OCI-LY3 (cell line): ENCODE data around the gene SPDEF.

Source experiments
- EZH2phosphoT487 ChIP-seq: fragments of 200-600 bp; shearing (Covaris generic); IDR thresholded peaks from 2 replicates; pipeline ENCODE4 v1.6.1; 2018; ENCODE audit warnings: antibody characterized with exemption, mixed run types, low read depth
- TF ChIP-seq, protein P1 (sequence below): fragments of 200-600, 300-600 bp; sonication (generic); IDR thresholded peaks from 2 replicates; pipeline ENCODE4 v1.5.1; 2014; ENCODE audit warnings: antibody characterized with exemption, low read length, low read depth

DNA sequence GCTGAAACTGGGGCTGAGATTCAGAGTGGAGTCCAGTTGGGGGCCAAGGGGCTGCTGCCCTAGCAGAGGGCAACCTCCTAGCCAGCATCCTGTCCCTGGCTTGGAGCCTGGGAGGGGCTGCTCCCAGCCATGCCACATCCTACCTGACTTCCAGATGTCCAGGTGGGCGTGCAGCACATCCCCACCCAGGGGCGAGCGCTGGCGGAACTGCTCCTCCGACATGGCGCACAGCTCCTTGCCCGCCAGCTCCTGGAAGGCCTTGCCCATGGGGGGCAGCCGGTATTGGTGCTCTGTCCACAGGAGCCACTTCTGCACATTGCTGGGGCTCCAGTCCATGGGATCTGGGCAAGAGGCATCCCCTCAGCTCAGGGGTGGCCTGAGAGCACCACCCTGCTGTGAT, 15.3 kb downstream of the SPDEF start:
- TF ChIP-seq, protein P1, sequence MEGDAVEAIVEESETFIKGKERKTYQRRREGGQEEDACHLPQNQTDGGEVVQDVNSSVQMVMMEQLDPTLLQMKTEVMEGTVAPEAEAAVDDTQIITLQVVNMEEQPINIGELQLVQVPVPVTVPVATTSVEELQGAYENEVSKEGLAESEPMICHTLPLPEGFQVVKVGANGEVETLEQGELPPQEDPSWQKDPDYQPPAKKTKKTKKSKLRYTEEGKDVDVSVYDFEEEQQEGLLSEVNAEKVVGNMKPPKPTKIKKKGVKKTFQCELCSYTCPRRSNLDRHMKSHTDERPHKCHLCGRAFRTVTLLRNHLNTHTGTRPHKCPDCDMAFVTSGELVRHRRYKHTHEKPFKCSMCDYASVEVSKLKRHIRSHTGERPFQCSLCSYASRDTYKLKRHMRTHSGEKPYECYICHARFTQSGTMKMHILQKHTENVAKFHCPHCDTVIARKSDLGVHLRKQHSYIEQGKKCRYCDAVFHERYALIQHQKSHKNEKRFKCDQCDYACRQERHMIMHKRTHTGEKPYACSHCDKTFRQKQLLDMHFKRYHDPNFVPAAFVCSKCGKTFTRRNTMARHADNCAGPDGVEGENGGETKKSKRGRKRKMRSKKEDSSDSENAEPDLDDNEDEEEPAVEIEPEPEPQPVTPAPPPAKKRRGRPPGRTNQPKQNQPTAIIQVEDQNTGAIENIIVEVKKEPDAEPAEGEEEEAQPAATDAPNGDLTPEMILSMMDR: no peak
- TF ChIP-seq EZH2phosphoT487: no peak
